ENCODE data around the gene ARL5C.
"Not testable (repeated sequence)": the region's sequence is repeated elsewhere in the genome, so short reads cannot be mapped to it uniquely, and the experiment has no call there.

The ARL5C gene

GRCh38 chr17:39194089-39194984 lies 28.4 kb upstream of the ARL5C start:
- DNase-seq = no peak

DNA sequence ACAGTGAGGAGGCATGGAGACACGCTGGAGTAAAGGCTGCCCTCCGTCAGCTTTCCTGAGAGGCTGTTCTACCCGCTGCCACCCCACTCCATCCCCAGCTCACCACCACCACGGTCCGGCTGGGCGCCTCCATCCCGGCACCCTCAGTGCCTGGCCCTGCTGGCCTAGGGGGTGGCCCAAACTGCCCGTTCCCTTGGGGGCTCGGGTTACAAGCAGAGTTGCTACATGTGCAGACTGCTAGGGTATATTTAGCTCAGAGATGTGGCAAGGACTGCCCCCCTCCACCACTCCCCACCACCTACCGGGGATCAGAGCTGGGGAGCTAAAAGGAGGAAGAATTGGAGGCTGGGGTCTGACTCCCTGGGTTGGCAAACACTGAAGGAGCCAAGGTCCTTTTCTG lies 27.4 kb upstream of the ARL5C start:
- DNase-seq = no peak

- no peak for DNase-seq
Measured at GRCh38 chr17:39192901-39193300, 26.9 kb upstream of the ARL5C start.

GRCh38 chr17:39191750-39192510 lies 26.0 kb upstream of the ARL5C start:
- no peak for DNase-seq

DNA sequence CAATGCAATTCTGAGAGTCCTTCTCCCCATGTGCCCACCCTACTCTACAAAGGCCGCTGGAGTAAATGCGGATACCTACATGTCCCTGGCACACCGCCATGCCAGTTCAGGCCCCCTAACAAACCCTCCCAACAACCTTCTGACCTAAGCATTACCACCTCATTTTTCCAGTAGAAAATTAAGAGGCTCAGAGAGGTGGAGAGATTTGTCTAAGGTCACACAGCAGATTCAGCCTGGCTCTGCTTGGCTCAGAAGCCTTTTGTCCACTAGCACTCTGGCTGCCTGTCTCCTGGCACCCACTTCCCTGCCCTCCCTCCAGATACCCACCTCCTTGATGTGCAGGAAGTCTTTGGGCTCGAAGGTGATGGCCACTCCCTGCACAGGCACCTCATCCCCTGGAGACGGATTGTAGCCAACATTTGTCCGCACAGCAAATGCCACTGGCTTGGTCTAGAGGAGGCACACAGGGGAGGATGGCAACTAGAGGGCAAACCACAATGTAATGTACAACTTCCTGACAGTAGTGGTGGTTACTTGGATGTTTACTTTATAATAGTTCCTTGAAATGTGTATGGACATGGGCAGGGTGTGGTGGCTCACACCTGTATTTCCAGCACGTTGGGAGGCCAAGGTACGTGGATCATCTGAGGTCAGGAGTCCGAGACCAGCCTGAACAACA lies 21.3 kb upstream of the ARL5C start:
- DNase-seq = no peak

DNA sequence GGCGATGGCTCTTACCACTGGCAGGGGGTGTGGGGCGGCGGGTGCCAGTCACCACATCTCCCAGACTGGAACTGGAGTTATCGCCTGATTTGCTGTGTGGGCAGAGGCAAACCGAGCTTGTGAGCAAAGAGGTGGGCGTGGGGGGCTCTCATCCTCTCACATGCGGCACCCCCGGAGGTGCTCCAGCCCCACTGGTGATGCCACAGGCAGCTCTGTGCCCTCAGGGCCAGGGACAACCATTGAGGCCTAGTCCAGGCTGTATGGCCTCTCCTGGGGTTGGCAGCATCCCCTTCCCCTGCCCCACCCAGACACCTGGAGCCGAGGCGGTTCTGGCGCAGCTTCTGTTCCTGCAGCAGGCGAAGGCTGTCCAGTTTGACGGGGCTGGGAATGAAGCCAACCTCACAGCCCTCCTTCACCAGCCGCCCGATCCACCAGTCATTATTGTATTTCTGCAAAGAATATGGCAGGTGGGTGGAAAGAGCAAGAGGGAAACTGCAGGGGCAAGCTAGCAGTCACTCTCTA lies 20.6 kb upstream of the ARL5C start:
- no peak for DNase-seq

- DNase-seq = no peak
Measured at GRCh38 chr17:39183720-39184119, 17.8 kb upstream of the ARL5C start.

DNA sequence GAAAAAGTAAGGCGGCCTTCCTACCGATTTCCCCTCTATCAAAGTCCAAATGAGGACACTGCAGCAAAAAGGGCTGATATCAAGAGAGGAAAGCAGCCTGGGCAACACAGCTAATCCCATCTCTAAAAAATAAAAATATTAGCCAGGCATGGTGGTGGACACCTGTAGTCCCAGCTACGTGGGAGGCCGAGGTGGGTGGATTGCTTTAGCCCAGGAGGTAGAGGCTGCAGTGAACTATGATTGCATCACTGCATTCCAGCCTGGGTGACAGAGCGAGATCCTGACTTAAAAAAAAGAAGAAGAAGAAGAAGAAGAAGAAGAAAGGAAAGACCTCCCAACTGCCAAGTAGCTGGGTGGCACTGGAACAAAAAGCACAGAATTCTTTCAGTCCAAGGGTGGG lies 17.1 kb upstream of the ARL5C start:
- no peak for DNase-seq

- DNase-seq = no peak
Measured at GRCh38 chr17:39181303-39181702, 15.3 kb upstream of the ARL5C start.

DNA sequence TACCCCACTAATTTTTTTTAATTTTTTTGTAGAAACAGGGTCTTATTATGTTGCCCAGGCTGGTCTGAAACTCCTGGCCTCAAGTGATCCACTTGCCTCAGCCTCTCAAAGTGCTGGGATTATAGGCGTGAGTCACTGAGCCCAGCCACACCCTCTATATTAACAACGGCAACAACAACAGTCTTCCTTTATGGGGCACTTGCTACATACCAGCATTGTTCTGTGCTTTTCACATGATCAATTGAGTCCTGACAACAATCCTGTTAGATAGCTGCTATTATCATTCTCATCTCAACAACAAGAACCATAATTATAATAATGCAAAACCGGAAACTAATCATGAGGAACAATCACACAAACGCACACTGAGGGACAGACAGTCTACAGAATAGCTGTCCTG lies 12.6 kb upstream of the ARL5C start:
- no peak for DNase-seq

- DNase-seq = no peak
Measured at GRCh38 chr17:39177256-39177655, 11.3 kb upstream of the ARL5C start.

DNA sequence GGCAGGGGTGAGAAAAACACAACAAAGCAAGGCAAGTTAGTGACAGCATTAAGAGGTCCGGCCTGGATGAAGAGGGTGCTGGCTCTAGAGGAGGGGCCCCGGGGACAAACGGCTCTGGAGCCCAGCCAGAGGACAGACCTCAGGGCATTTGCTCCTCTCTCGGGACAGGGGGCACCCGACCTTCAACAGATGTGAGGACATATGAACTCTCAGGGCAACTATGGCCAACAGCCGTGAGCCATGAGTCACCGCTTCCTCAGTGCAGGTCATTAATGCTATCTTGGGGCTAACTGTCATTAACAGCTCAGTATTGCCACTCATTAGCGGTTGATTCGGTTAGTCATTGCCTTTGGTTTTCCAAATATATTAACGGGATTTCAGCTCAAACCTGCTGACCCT lies 9.7 kb upstream of the ARL5C start:
- no peak for DNase-seq

DNA sequence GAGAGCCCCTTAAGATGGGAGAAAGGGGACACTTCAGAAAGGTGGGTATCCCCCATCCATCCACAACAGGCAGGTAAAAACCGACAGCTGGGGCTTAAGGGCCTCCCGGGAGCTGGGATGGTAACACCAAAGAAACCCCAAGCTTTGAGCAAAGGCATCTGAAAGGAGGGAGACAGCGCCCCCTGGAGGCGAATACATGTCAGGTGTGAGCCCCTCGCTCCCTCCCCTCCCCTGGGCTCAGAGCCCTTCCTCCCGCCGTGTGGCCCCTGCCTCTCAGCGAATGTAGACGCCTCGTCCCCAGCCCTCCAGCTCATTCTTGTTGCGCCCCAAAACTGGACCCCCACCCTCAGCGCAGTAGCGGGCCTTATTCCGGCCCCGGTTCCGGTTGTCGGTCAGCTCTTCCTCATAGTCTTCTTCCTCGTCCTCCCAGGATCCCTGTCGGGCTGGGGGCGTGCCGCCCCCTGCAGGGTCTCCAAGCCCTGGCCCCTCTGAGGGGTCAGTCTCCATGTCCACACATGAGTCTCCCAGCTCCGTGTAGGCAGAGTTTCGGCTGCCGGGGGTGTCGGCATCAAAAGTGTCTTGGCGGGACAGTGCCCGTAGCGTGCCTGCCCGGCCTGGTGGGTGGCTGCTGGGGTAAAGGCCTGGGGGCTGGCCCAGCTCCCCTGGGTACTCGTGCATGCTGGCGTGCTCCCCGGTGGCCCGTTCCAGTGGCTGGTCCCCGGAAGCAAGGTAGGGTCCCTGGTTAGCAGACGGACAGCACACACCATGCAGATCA lies 9.1 kb upstream of the ARL5C start:
- no peak for DNase-seq

DNA sequence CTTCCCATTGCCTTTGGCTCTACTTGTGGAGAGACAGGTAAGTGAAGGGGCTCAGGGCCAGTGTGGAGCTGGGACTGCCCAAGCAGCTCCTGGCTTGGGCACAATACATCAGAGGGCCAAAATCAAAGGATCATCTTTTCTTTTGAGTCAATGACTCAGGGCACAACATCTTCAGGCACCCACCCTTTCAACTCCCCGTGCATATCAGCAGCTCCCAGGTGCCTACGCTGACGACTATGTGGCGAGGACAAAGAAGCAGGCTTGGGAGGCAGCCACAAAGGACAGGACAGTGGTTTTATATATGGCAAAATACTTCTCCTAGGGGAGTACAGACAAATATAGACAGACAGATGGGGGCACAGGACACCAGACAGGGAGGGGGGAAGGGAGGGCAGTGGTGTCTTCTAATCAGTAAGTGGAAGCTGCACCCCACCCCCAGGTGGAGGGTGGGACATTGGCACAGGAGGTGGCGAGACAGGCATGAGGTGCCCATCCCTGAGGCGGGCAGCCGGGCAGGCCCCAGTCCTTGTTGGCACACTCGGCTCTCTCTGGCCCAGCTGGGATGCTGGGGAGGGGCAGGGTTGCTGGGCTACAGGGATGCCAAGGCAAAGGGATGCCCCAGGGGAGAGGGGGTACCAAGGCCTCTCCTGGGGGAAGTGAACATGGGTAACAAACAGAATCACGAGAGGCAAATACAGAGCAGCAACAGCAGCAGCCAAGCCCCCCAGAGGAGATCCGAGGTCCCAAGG lies 7.7 kb upstream of the ARL5C start:
- DNase-seq = no peak

DNA sequence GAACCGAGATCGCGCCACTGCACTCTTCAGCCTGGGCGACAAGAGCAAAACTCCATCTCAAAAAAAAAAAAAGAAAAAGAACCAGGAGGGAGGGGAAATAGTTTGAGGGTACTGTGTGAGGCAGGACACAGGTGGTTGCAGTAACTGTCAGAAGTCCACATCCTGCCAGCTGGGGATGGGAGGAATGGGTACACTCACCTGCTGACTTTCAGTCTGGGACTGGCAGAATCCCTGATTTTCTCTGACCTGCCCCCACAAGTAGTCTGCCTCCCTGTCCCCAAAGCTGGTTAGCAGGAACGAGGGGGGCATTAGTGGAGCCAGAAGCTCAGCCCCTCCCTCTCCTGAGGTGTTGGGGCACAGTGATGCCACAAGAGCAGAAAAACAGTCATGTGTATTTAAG lies 7.1 kb upstream of the ARL5C start:
- DNase-seq = no peak

DNA sequence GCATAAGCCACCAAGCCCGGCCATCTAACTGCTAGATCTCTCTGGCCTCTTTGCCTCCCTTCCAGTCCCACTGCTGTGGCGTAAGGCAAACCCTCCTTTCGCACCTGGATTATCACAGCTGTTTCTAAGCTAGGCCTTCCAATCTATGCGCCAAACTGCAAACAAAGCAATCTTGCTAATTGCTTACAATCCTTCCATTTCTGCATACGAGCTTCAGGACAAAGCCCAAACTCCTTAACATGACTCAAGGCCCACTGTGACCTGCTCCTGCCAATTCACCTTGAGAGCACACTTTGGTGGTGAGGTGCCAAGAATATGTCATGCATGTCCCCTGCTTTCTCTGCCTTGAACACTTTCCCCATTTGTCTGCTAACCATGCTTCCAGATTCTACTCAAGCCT lies 6.0 kb upstream of the ARL5C start:
- no peak for DNase-seq

DNA sequence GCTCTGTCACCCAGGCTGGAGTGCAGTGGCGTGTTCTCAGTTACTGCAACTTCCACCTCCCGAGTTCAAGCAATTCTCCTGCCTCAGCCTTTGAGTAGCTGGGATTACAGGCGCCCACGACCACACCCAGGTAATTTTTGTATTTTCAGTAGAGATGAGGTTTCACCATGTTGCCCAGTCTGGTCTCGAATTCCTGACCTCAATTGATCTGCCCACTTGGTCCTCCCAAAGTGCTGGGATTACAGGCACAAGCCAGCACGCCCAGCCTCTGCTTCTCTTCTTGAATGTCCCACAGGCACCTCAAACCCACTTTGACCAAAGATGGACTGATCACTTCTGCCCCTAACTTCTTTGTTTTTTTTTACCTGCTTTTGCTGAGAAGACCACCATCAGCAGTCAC lies 4.6 kb upstream of the ARL5C start:
- no peak for DNase-seq

- no peak for DNase-seq
Measured at GRCh38 chr17:39170109-39170508, 4.1 kb upstream of the ARL5C start.

DNA sequence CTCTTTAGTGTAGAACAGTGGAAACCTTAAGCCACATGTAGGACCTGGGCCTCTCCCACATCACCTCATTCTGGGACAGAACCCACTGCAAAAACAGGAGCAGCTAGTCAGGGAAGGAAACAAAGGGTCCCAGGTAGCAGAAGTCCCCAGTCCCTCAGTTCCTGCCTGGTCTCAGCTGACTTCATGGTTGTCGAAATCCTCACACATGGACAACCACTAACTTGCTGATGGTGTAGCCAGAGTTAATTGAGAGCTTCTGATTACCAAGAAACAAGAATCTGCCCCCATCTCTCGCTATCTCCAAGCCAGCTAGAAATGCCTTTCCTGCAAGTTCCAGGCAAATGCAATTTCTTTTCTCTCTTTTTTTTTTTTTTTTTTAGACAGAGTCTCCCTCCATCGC lies 3.6 kb upstream of the ARL5C start:
- DNase-seq = no peak

GRCh38 chr17:39169101-39169500 lies 3.1 kb upstream of the ARL5C start:
- no peak for DNase-seq

DNA sequence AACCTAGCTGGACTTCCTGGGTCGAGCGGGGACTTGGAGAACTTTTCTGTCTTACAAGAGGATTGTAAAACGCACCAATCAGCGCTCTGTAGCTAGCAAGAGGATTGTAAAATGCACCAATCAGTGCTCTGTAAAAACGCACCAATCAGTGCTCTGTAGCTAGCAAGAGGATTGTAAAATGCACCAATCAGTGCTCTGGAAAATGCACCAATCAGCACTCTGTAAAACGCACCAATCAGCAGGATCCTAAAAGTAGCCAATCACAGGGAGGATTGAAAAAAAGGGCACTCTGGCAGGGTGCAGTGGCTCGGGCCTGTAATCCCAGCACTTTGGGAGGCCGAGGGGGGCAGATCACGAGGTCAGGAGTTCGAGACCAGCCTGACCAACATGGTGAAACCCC lies 2.5 kb upstream of the ARL5C start:
- not testable (repeated sequence) for DNase-seq

DNA sequence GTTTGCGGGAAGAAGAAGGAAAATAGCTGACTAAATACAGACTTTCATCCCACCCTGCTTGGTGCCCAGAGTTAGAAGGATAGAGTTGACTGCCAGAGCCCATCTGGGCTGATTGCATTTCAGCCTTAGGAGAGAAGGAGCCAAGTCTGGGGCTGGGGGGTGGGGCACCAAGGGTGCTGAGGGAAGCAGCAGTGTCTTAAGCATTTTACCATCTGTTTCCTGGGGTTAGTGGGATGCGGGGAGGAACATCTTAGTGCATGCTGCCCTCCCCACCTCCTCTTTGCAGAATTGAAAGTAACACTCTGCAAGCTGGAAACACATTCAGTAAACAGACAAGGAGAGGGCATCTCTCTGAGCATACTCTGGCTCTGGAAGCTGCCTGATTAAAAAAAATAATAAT lies 1.5 kb upstream of the ARL5C start:
- DNase-seq = no peak

Data from NCI-H2081 treated with DMSO at 0.1 percent for 48 hours (cell line).